Neuron (in vitro differentiated cells): ENCODE measurements around the gene SLC18A3.

Source experiments
- H2AFZ ChIP-seq: one replicate; pipeline ENCODE4 v1.6.1; 2013; ENCODE audit warnings: low read depth, mild to moderate bottlenecking, inconsistent platforms, low read length, moderate library complexity
- H3K27me3 ChIP-seq: one replicate; pipeline ENCODE4 v1.6.1; 2013; ENCODE audit warnings: low read length; ENCODE audit not compliant: insufficient read depth
- H3K36me3 ChIP-seq: one replicate; pipeline ENCODE4 v1.6.1; 2013; ENCODE audit warnings: low read length; ENCODE audit not compliant: insufficient read depth
- H3K4me1 ChIP-seq: one replicate; pipeline ENCODE4 v1.6.1; 2013; ENCODE audit warnings: low read length; ENCODE audit not compliant: insufficient read depth
- H3K4me3 ChIP-seq: 2 replicates; pipeline ENCODE4 v1.5.1; 2013; ENCODE audit warnings: mild to moderate bottlenecking, low read length, moderate library complexity
- H3K9me3 ChIP-seq: one replicate; pipeline ENCODE4 v1.6.1; 2013; ENCODE audit warnings: low read length

Gene SLC18A3

DNA sequence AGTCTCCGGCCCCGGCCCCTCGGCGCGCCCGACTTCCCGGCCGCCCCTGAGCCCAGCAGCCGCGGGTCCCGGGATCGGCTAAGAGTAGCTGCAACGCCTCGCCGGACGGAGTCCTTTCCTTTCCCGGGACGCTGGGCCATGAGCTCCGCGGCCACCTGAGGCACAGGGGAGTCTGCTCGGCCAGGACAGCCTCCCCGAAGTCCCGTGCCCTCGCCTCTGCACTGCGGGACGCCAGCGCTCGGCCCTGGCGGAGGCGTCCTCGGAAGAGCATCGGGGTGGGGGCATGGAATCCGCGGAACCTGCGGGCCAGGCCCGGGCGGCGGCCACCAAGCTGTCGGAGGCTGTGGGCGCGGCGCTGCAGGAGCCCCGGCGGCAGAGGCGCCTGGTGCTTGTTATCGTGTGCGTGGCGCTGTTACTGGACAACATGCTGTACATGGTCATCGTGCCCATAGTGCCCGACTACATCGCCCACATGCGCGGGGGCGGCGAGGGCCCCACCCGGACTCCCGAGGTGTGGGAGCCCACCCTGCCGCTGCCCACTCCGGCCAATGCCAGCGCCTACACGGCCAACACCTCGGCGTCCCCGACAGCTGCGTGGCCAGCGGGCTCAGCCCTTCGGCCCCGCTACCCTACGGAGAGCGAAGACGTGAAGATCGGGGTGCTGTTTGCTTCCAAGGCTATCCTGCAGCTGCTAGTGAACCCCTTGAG, 502 bp downstream of the SLC18A3 start:
- Histone ChIP-seq H3K4me1 (peaks cover 13% of the 10 kb centered on the region), H3K27me3 (peaks cover 84% of the 10 kb centered on the region), H3K9me3 (no peaks in the 10 kb centered on the region), H3K36me3 (no peaks in the 10 kb centered on the region), H3K4me3 (peak overlapping the region; percentile 32), H2AFZ (no peak overlapping the region)

DNA sequence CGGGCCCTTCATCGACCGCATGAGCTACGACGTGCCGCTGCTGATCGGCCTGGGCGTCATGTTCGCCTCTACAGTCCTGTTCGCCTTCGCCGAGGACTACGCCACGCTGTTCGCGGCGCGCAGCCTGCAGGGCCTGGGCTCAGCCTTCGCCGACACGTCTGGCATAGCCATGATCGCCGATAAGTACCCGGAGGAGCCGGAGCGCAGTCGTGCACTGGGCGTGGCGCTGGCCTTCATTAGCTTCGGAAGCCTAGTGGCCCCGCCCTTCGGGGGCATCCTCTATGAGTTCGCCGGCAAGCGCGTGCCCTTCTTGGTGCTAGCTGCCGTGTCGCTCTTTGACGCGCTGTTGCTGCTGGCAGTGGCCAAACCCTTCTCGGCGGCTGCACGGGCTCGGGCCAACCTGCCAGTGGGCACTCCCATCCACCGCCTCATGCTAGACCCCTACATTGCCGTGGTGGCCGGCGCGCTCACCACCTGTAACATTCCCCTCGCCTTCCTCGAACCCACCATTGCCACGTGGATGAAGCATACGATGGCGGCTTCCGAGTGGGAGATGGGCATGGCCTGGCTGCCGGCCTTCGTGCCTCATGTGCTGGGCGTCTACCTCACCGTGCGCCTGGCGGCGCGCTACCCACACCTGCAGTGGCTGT, 1.2 kb downstream of the SLC18A3 start:
- H3K27me3 ChIP-seq, result peaks cover 90% of the 10 kb centered on the region
- H2AFZ ChIP-seq, result no peak overlapping the region
- no peaks in the 10 kb centered on the region for H3K36me3 ChIP-seq
- no peaks in the 10 kb centered on the region for H3K9me3 ChIP-seq
- H3K4me1 ChIP-seq, result peaks cover 13% of the 10 kb centered on the region
- H3K4me3 ChIP-seq, result no peak overlapping the region

DNA sequence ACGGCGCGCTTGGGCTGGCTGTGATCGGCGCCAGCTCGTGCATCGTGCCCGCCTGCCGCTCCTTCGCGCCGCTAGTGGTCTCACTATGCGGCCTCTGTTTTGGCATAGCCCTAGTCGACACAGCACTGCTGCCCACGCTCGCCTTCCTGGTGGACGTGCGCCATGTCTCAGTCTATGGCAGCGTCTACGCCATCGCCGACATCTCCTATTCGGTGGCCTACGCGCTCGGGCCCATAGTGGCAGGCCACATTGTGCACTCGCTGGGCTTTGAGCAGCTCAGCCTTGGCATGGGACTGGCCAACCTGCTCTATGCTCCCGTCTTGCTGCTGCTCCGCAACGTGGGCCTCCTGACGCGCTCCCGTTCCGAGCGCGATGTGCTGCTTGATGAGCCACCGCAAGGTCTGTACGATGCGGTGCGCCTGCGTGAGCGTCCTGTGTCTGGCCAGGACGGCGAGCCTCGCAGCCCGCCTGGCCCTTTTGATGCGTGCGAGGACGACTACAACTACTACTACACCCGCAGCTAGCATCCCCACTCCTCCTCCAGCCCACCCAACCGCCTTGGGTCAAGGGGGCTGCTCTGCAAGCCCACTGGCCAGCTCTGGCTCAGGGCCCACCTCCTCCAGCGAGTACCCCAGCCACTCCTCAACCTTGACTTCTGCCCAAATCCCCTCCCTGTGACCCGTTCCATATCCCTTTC, 1.9 kb downstream of the SLC18A3 start:
- no peak overlapping the region for H2AFZ ChIP-seq

DNA sequence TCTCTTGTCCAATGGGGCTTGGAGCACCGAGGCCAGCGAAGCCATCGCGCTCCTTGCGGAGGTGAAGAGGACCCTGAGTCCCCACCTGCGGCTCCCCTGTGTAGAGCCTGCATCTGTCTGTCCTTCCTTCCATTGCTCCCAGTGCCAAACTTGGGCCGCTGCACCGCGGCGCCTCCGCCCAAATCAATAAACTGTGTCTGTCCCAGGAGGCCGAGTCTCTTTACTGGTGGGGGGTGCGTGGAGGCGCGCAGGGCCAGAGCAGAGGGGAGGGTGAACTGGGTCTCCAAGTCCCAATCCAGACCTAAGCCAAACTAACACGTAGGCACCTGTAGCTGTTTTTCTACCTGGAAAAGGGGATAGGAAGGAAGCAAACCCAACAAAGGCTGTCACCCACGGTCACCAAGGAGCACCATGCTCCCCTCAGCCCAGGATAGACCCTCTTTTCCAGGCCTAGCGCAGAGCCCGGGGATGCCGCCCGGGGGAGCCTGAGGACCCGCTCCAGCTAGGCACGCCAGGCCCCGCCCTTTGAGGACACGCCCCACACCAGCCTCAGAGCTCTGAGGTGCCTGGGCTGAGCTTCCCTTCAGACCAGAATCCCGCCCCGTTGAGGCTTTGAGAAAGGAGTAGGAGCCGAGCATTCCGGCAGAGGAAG, 2.5 kb downstream of the SLC18A3 start:
- Histone ChIP-seq H3K4me3 (no peak overlapping the region), H3K9me3 (no peaks in the 10 kb centered on the region), H2AFZ (no peak overlapping the region), H3K36me3 (no peaks in the 10 kb centered on the region), H3K4me1 (peaks cover 13% of the 10 kb centered on the region), H3K27me3 (peaks cover 91% of the 10 kb centered on the region)

More for the DNA sequence above, 1.9 kb downstream of the SLC18A3 start:
- Histone ChIP-seq H3K27me3 (peaks cover 91% of the 10 kb centered on the region), H3K4me1 (peaks cover 13% of the 10 kb centered on the region), H3K9me3 (no peaks in the 10 kb centered on the region), H3K4me3 (no peak overlapping the region), H3K36me3 (no peaks in the 10 kb centered on the region)

DNA sequence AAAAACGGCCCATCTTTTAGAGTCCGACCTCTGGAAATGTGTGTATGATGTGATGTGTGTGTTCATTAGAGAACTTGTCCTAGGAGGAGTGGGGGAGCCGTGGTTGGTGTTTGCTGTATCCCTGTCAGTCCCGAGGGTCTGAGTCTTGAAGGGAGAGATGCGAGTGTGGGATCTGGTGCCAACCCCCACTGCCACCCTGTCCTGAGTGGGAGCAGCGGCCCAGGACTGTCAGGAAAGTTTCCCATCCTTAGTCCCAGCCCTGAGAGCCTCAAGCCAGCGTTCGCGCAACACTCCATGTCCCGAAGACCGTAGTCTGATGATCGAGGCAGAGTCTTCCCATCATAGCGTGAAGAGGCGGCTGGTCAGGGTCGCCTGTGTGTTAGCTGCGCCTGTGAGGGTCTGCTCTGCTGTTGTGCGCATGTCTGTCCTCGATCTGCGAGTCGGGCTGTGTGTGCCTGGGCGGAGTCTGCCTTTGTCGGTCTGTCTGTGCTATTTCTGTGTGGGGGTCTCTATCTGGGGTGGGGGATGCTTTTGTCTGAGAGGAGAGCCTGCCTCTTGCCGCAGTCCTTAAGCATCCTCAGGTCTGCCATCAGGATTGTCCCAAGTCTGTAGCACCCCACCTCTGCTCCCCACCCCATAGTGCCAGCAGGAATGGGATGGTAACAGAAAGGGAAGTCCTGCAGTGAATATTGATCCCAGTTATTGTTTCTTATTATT, 3.2 kb downstream of the SLC18A3 start:
- Histone ChIP-seq H2AFZ (no peak overlapping the region), H3K36me3 (no peaks in the 10 kb centered on the region), H3K27me3 (peaks cover 89% of the 10 kb centered on the region), H3K4me3 (no peak overlapping the region), H3K9me3 (no peaks in the 10 kb centered on the region), H3K4me1 (peaks cover 13% of the 10 kb centered on the region)

DNA sequence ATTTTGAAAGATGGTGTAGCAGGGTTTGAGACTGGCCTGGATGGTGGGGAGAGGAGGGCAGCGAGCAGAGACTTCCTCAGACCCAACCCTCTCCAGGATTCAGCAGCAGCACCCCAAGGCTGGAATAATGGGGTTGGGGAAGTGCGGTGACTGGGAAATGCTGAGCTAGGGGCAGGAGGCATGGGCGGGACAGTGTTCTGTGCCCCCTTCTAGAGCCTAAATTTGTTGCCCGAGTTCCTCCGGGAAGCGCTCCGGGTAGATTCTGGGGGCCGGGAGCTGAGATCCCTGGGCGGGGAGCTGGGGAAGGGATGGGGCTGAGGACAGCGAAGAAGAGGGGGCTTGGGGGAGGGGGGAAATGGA, 3.8 kb downstream of the SLC18A3 start, which contains the start of gene CHAT:
Gene CHAT (plus strand): TSS at position 156 of the 360 bp plus-strand sequence. CDS start 153 bp downstream, at position 309.
- H3K4me3 ChIP-seq, result no peak within 1 kb of the TSS

DNA sequence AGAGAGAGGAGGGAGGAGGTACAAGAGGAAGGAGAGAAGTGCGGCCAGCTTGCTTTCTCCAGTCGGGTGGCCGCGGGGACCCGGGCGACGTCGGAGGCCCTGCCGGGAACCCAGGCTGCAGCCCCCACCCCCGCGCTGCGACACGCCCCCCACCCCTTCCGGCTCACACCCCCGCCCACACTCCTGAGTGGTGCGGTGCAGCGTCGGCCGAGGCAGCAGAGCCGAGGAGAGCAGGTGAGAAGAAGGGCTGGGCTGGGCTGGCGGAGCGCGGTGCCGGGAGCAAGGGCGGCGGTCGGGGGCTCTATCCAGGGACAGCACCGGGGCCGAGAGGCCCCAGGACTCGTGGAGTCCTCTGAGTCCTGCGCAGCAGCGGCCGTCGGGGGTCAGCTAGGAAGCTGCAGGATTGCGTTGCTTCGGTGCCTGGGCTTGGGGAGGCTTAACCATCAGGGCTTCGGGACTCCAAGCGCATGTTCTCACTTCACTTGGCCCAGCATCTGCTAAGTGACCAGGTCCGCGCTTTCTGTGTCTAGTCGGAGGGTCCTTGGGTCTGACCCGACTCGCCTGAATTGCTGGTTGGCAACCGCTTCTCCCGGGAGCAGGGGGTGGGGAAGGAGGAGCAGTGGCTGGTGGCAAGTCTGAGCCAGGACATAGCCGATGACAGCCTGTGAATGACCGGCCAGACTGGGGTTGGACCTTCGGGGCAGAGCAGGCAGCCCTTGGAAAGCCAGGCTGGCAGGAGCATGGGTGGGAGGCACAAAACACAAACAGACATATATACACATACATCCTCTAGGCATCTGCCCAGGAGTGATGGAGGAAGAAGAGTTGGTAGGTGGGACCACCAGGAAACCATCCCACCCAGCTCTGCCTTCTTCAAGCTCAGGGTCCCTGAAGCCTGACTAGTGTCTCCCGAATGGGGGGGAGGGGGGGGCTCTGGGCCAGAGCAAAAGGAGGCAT, 4.4 kb downstream of the SLC18A3 start:
- peaks cover 7% of the 10 kb centered on the region for H3K4me1 ChIP-seq
- H3K27me3 ChIP-seq, result peaks cover 89% of the 10 kb centered on the region
- no peak overlapping the region for H2AFZ ChIP-seq

More for the DNA sequence above, 3.8 kb downstream of the SLC18A3 start, which contains the start of gene CHAT:
- Histone ChIP-seq H3K4me1 (peaks cover 12% of the 10 kb centered on the region), H3K36me3 (no peaks in the 10 kb centered on the region), H3K9me3 (no peaks in the 10 kb centered on the region), H2AFZ (no peak within 1 kb of the TSS), H3K27me3 (peaks cover 89% of the 10 kb centered on the region)

DNA sequence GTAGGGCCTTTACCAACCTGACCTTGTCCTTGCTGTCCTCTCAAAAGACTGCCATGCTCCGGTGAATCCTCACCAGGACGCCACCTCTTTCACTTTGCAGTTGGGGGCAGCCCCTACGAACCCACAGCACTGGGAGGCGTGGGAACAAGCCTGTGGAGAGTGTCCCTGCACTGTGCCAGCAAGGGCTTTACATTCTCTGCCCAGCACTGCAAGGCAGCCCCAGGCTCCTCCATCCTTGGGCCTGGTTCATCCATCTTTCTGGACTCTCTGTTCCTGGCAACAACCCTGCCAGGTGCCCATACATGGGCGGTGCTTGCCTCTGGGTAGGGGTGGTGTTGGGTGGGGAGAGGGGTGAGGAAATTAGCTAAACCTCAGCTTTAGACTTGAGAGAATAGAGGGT, 5.1 kb downstream of the SLC18A3 start:
- Histone ChIP-seq H3K9me3 (no peaks in the 10 kb centered on the region), H3K36me3 (no peaks in the 10 kb centered on the region), H2AFZ (no peak overlapping the region), H3K4me3 (no peak overlapping the region), H3K4me1 (peaks cover 7% of the 10 kb centered on the region), H3K27me3 (peaks cover 92% of the 10 kb centered on the region)

More for the DNA sequence above, 4.4 kb downstream of the SLC18A3 start:
- H3K36me3 ChIP-seq, result no peaks in the 10 kb centered on the region
- no peaks in the 10 kb centered on the region for H3K9me3 ChIP-seq
- H3K4me3 ChIP-seq, result no peak overlapping the region

DNA sequence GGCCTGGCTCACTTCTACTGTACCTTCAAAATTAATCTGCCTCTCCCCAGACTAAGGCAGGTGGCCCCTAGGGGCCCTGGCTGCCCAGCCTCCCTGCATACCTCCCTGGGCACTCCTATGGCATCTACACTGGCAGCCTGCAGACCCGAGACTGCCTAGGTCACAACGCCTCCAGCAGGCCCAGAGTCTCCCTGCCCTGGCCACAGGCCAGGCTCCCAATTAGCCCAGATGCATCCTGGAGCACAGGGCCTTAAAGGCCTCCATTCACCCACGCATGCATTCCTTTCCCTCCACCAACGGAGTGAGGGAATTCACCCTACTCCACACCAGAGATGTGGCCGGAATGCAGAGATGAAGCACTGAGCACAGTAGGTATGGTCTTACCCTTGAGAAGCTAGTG, 5.6 kb downstream of the SLC18A3 start:
- Histone ChIP-seq H2AFZ (no peak overlapping the region), H3K27me3 (peaks cover 88% of the 10 kb centered on the region), H3K36me3 (no peaks in the 10 kb centered on the region), H3K9me3 (no peaks in the 10 kb centered on the region), H3K4me3 (no peak overlapping the region), H3K4me1 (peaks cover 7% of the 10 kb centered on the region)

DNA sequence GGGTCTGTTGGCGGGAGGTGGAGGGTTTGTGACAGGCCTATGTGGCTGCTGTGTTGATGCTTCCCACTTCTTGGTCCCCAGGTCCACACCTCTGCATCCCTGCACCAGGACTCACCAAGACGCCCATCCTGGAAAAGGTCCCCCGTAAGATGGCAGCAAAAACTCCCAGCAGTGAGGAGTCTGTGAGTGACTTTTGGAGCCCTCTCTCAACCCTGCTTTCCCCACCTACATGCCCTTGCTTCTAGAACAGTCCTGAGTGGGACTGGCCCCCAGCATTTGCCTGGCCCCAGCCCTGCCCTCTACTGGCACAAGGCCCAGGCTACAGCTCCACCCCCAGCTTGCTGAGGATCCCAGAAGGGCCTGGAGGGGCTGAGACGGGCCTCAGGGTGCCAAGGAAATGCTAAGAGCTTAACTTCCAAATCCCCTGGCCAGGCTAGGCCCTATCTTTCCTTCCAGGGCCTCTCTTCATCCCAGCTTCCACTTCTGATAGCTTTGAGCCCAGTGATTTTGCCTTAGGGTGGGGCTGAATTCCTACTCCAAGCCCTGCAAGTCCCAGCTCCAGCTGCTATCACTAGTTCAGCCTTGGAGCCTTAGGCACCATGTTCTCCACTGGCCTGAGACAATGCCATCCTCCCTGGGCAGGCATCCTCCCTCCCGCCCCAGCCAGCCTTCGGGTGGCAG, 6.5 kb downstream of the SLC18A3 start:
- Histone ChIP-seq H2AFZ (no peak overlapping the region), H3K4me1 (peaks cover 7% of the 10 kb centered on the region), H3K36me3 (no peaks in the 10 kb centered on the region), H3K4me3 (no peak overlapping the region), H3K27me3 (peaks cover 80% of the 10 kb centered on the region), H3K9me3 (no peaks in the 10 kb centered on the region)
